Stimulated activated CD8-positive, alpha-beta memory T cell treated with anti-CD3 and anti-CD28 coated beads, Interleukin-12 subunit alpha, Interleukin-12 subunit beta, amount 100 ng/mL, for 1 hour (primary cell): ENCODE results near the gene SPATA16.

Experiments
- DNase-seq: peaks from one replicate; pipeline ENCODE4 v3.0.0-alpha.2; 2020; ENCODE audit warnings: low read depth

Gene SPATA16

GRCh38 chr3:172951511-172951910, 189.5 kb downstream of the SPATA16 start:
- no peak for DNase-seq

- DNase-seq: no peak
These were observed 195.0 kb downstream of the SPATA16 start for GRCh38 chr3:172946061-172946460.

- DNase-seq: no peak
These were observed 201.3 kb downstream of the SPATA16 start for GRCh38 chr3:172939651-172940293.

- no peak for DNase-seq
These were observed 202.2 kb downstream of the SPATA16 start for GRCh38 chr3:172938788-172939187.

- DNase-seq: no peak
These were observed 209.2 kb downstream of the SPATA16 start for GRCh38 chr3:172931746-172932285.

- DNase-seq: no peak
These were observed 211.6 kb downstream of the SPATA16 start for GRCh38 chr3:172929451-172929850.

- DNase-seq: no peak
These were observed 216.5 kb downstream of the SPATA16 start for GRCh38 chr3:172924546-172924945.

GRCh38 chr3:172919297-172919683, 221.7 kb downstream of the SPATA16 start:
- no peak for DNase-seq

- no peak for DNase-seq
These were observed 222.3 kb downstream of the SPATA16 start for GRCh38 chr3:172918568-172919296.

- DNase-seq: no peak
These were observed 222.9 kb downstream of the SPATA16 start for GRCh38 chr3:172918165-172918564.

GRCh38 chr3:172915911-172916514, 225.0 kb downstream of the SPATA16 start:
- DNase-seq: no peak

- DNase-seq: no peak
These were observed 226.2 kb downstream of the SPATA16 start for GRCh38 chr3:172914854-172915253.

GRCh38 chr3:172913911-172914655, 227.0 kb downstream of the SPATA16 start:
- DNase-seq: no peak

- DNase-seq: no peak
These were observed 229.9 kb downstream of the SPATA16 start for GRCh38 chr3:172911142-172911541.

GRCh38 chr3:172908771-172909270, 232.2 kb downstream of the SPATA16 start:
- no peak for DNase-seq

GRCh38 chr3:172905451-172905850, 235.6 kb downstream of the SPATA16 start:
- no peak for DNase-seq

GRCh38 chr3:172904711-172905373, 236.2 kb downstream of the SPATA16 start:
- no peak for DNase-seq

GRCh38 chr3:172903642-172904320, 237.3 kb downstream of the SPATA16 start:
- no peak for DNase-seq

- no peak for DNase-seq
These were observed 248.9 kb downstream of the SPATA16 start for GRCh38 chr3:172892158-172892557.

GRCh38 chr3:172885704-172886103, 255.3 kb downstream of the SPATA16 start:
- no peak for DNase-seq

GRCh38 chr3:172882563-172882962, 258.5 kb downstream of the SPATA16 start:
- DNase-seq: no peak
